Measurements from ENCODE around the gene WDR7. TPM values are rescaled to one million over a fixed set of nuclear protein-coding genes. Genes with fewer than 3 reads are reported as not detected.

The WDR7 gene
- total RNA-seq, 3 donors from 2014 or later, result 21.2 to 22.3 (median 22.1) TPM

- Mint-ChIP-seq H3K27me3 (ENCODE audit: low read depth) (no peaks in the 10 kb centered on the region), H3K4me3 (no peak overlapping the region), H3K9me3 (no peaks in the 10 kb centered on the region), H3K36me3 (ENCODE audit: insufficient read depth) (peaks cover 5% of the 10 kb centered on the region), H3K4me1 (ENCODE audit: low read depth) (peaks cover 1% of the 10 kb centered on the region)
- ATAC-seq (no peak), DNase-seq (no peak)
Observed at GRCh38 chr18:56987236-56987635, 336.1 kb downstream of the WDR7 start.

- Mint-ChIP-seq H3K9me3 (no peaks in the 10 kb centered on the region), H3K36me3 (ENCODE audit: insufficient read depth) (peaks cover 5% of the 10 kb centered on the region), H3K4me3 (no peak overlapping the region), H3K4me1 (ENCODE audit: low read depth) (peaks cover 1% of the 10 kb centered on the region), H3K27me3 (ENCODE audit: low read depth) (no peaks in the 10 kb centered on the region)
- no peak for DNase-seq
- no peak for ATAC-seq
Observed at GRCh38 chr18:56988022-56988421, 336.9 kb downstream of the WDR7 start.

GRCh38 chr18:56990678-56991077, 339.5 kb downstream of the WDR7 start:
- no peak overlapping the region for H3K4me3 Mint-ChIP-seq
- H3K9me3 Mint-ChIP-seq, result no peaks in the 10 kb centered on the region
- H3K27me3 Mint-ChIP-seq (ENCODE audit: low read depth), result no peaks in the 10 kb centered on the region
- peaks cover 1% of the 10 kb centered on the region for H3K4me1 Mint-ChIP-seq (ENCODE audit: low read depth)
- no peaks in the 10 kb centered on the region for H3K36me3 Mint-ChIP-seq (ENCODE audit: insufficient read depth)
- ATAC-seq (no peak), DNase-seq (no peak)

GRCh38 chr18:56992777-56993176, 341.6 kb downstream of the WDR7 start:
- Mint-ChIP-seq H3K9me3 (no peaks in the 10 kb centered on the region), H3K36me3 (ENCODE audit: insufficient read depth) (peaks cover 2% of the 10 kb centered on the region), H3K4me1 (ENCODE audit: low read depth) (peaks cover 1% of the 10 kb centered on the region), H3K27me3 (ENCODE audit: low read depth) (no peaks in the 10 kb centered on the region), H3K4me3 (no peak overlapping the region)
- ATAC-seq (peak; percentile 50 to 66), DNase-seq (no peak)

- Mint-ChIP-seq H3K27me3 (ENCODE audit: low read depth) (no peaks in the 10 kb centered on the region), H3K4me3 (no peak overlapping the region), H3K9me3 (no peaks in the 10 kb centered on the region), H3K36me3 (ENCODE audit: insufficient read depth) (peaks cover 3% of the 10 kb centered on the region), H3K4me1 (ENCODE audit: low read depth) (peaks cover 8% of the 10 kb centered on the region)
- DNase-seq (no peak), ATAC-seq (no peak)
Observed at GRCh38 chr18:56995579-56996188, 344.5 kb downstream of the WDR7 start.

GRCh38 chr18:56997200-56997599, 346.0 kb downstream of the WDR7 start:
- ATAC-seq, result no peak
- Mint-ChIP-seq H3K9me3 (no peaks in the 10 kb centered on the region), H3K4me1 (ENCODE audit: low read depth) (peaks cover 9% of the 10 kb centered on the region), H3K4me3 (no peak overlapping the region), H3K36me3 (ENCODE audit: insufficient read depth) (peaks cover 3% of the 10 kb centered on the region), H3K27me3 (ENCODE audit: low read depth) (no peaks in the 10 kb centered on the region)
- DNase-seq, result no peak

- DNase-seq, result no peak
- Mint-ChIP-seq H3K27me3 (ENCODE audit: low read depth) (no peaks in the 10 kb centered on the region), H3K36me3 (ENCODE audit: insufficient read depth) (peaks cover 3% of the 10 kb centered on the region), H3K4me1 (ENCODE audit: low read depth) (peaks cover 19% of the 10 kb centered on the region), H3K4me3 (no peak overlapping the region), H3K9me3 (no peaks in the 10 kb centered on the region)
- ATAC-seq, result no peak
Observed at GRCh38 chr18:56999823-57000222, 348.7 kb downstream of the WDR7 start.

GRCh38 chr18:57002627-57003026, 351.5 kb downstream of the WDR7 start:
- no peaks in the 10 kb centered on the region for H3K27me3 Mint-ChIP-seq (ENCODE audit: low read depth)
- no peak for ATAC-seq
- H3K4me3 Mint-ChIP-seq, result no peak overlapping the region
- peaks cover 24% of the 10 kb centered on the region for H3K4me1 Mint-ChIP-seq (ENCODE audit: low read depth)
- no peak for DNase-seq
- peaks cover 3% of the 10 kb centered on the region for H3K36me3 Mint-ChIP-seq (ENCODE audit: insufficient read depth)
- H3K9me3 Mint-ChIP-seq, result no peaks in the 10 kb centered on the region

GRCh38 chr18:57003342-57003741, 352.2 kb downstream of the WDR7 start:
- ATAC-seq, result no peak
- no peaks in the 10 kb centered on the region for H3K9me3 Mint-ChIP-seq

GRCh38 chr18:57004366-57005121, 353.4 kb downstream of the WDR7 start:
- Mint-ChIP-seq H3K4me3 (no peak overlapping the region), H3K27me3 (ENCODE audit: low read depth) (no peaks in the 10 kb centered on the region), H3K36me3 (ENCODE audit: insufficient read depth) (peaks cover 4% of the 10 kb centered on the region), H3K9me3 (no peaks in the 10 kb centered on the region), H3K4me1 (ENCODE audit: low read depth) (peaks cover 22% of the 10 kb centered on the region)
- DNase-seq (no peak), ATAC-seq (peak; percentile 95 to 97)

More at GRCh38 chr18:57003342-57003741, 352.2 kb downstream of the WDR7 start:
- H3K36me3 Mint-ChIP-seq (ENCODE audit: insufficient read depth), result peaks cover 4% of the 10 kb centered on the region
- no peaks in the 10 kb centered on the region for H3K27me3 Mint-ChIP-seq (ENCODE audit: low read depth)
- H3K4me1 Mint-ChIP-seq (ENCODE audit: low read depth), result peaks cover 24% of the 10 kb centered on the region
- DNase-seq, result no peak
- no peak overlapping the region for H3K4me3 Mint-ChIP-seq

- H3K4me1 Mint-ChIP-seq (ENCODE audit: low read depth), result peaks cover 17% of the 10 kb centered on the region
- H3K9me3 Mint-ChIP-seq, result no peaks in the 10 kb centered on the region
- ATAC-seq (no peak), DNase-seq (no peak)
- H3K36me3 Mint-ChIP-seq (ENCODE audit: insufficient read depth), result peaks cover 8% of the 10 kb centered on the region
- no peak overlapping the region for H3K4me3 Mint-ChIP-seq
- H3K27me3 Mint-ChIP-seq (ENCODE audit: low read depth), result no peaks in the 10 kb centered on the region
Observed at GRCh38 chr18:57008001-57008686, 357.0 kb downstream of the WDR7 start.

- H3K4me1 Mint-ChIP-seq (ENCODE audit: low read depth), result peaks cover 6% of the 10 kb centered on the region
- ATAC-seq (no peak), DNase-seq (no peak)
- H3K27me3 Mint-ChIP-seq (ENCODE audit: low read depth), result no peaks in the 10 kb centered on the region
- H3K9me3 Mint-ChIP-seq, result no peaks in the 10 kb centered on the region
- H3K36me3 Mint-ChIP-seq (ENCODE audit: insufficient read depth), result peaks cover 10% of the 10 kb centered on the region
- no peak overlapping the region for H3K4me3 Mint-ChIP-seq
Observed at GRCh38 chr18:57009844-57010243, 358.7 kb downstream of the WDR7 start.

- Mint-ChIP-seq H3K27me3 (ENCODE audit: low read depth) (no peaks in the 10 kb centered on the region), H3K4me3 (no peak overlapping the region)
- no peak for ATAC-seq
Observed at GRCh38 chr18:57014772-57015413, 363.7 kb downstream of the WDR7 start.

GRCh38 chr18:57015451-57015850, 364.3 kb downstream of the WDR7 start:
- H3K9me3 Mint-ChIP-seq, result no peaks in the 10 kb centered on the region
- H3K4me3 Mint-ChIP-seq, result no peak overlapping the region
- H3K4me1 Mint-ChIP-seq (ENCODE audit: low read depth), result peaks cover 25% of the 10 kb centered on the region
- ATAC-seq (no peak), DNase-seq (no peak)
- peaks cover 2% of the 10 kb centered on the region for H3K36me3 Mint-ChIP-seq (ENCODE audit: insufficient read depth)
- H3K27me3 Mint-ChIP-seq (ENCODE audit: low read depth), result no peaks in the 10 kb centered on the region

More at GRCh38 chr18:57014772-57015413, 363.7 kb downstream of the WDR7 start:
- Mint-ChIP-seq H3K36me3 (ENCODE audit: insufficient read depth) (peaks cover 2% of the 10 kb centered on the region), H3K9me3 (no peaks in the 10 kb centered on the region), H3K4me1 (ENCODE audit: low read depth) (peaks cover 25% of the 10 kb centered on the region)
- no peak for DNase-seq
